Hepatic stellate cell (primary cell): ENCODE data around the gene GALNT12.

Experiments
- DNase-seq: peaks from one replicate; pipeline ENCODE4 v3.0.0; 2011; ENCODE audit warnings: low spot score

The GALNT12 gene

GRCh38 chr9:98860871-98861293, 53.4 kb downstream of the GALNT12 start:
- peak; percentile 93 for DNase-seq

DNA sequence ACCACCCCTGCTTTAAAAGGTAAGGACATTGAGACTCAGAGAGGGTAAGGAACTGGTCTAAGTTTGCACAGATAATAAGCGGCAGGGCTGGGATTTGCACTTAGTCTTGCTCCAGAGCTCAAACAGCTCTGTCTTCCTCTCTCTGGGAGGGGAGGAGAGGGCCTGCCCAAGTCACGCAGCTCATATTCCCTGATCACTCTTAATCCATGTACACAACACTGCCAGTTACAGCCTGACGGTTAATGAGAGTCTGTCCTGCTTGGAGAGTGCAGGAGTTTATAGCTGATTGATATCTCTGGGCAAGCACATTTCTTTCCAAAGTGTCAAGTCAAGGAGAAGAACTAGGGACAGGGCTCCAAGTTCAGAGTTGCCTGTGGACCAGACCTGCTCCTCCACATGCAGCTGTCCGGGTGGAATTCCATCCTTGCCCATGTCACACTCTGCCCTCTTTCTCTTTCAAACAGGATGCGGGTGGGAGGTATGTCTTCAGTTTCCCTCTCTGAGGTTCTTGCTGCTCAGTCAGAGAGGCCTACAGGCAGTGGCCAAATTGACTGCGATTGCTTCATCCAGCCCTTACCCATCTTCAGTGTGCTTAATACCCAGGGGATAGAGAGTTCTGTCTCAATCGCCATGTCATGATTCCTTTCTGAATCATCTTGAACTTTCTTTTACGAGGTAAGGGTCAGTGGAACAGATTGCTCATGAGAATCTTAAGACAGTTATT, 54.5 kb downstream of the GALNT12 start:
- no peak for DNase-seq

- no peak for DNase-seq
Measured at GRCh38 chr9:98862936-98863335, 55.5 kb downstream of the GALNT12 start.

DNA sequence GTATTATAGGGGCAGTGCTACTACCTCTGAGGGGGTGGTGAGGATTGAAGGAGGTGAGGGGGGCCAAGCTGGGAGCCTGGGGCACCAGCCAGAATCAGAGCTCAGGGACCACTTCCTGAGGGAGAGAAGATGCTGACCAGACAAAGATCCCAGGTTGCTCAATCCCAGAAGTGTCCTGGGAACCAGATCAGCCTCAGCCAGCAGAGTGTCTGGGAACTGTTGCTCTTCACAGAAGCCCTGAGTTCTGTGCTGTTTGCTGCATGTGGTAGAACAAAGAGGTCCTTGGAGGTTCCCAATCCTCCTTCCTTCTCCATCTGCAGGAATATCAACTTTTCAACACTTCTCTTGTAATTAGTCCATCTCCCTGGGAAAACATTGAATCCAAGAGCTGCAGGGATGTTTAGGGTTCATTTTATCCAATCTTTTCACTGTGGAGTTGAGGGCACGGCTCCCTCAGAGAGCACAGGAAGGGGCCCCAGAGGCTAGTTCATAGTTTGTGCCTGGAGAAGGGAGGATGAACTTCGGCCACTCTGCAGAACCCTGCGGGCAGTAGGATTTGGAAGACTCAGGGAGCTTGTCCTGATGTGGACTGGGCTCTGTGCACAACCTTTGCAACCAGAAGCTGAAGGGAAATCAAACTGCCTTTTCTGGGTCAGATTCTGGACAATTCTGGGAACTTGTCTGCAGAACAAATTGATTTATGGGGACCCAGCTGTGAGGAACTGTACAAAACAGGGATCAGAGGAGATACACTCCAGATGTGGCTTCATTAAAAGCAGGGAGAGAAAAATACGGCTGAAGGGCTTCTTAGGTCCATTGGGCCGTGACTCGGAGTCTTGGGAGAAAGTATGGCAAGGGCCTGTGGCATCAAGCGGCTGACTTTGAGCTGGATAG, 57.1 kb downstream of the GALNT12 start:
- DNase-seq = no peak

DNA sequence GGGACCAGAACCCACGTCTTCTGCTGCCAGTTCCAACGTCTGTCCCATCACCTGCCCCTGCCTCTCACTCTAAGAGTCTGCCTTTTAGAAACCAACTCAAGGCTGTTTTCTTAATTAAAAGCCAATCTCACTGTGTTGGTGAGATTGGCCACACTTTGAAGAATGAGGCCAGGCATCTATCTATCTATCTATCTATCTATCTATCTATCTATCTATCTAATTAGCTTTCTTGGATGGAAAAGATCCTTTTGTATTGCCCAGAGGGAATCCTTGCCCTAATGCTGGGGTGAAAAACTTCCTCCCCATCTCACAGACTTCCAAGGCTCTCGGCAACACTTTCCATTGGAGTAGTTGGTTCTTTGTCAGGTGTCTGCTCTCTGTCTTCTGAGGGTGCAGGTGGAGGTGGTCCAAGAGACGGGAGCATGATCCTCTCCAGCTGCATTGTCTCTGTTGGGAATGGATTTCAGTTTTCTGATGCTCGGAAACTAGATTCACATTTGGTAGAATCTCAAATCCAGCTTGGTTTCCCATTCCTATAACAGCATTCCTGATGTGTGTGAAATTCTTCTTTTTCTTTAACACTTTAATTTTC, 57.9 kb downstream of the GALNT12 start:
- no peak for DNase-seq

GRCh38 chr9:98866435-98867102, 59.1 kb downstream of the GALNT12 start:
- no peak for DNase-seq

DNA sequence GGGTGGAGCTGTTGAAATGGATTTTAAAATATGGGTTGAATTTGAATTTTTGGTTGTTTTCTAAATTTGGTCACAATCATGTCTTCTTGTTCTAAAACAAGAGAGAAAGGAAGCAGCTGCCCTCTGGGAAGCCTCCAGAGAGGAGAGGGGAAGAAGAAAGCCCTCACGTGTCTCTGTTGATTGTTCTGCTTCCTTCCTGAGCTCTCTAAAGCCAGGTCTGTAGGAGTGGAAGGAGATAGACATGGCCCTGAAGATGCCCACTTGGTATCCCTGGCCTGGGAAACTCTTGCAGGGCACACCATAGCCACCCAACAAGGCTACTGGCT, 59.6 kb downstream of the GALNT12 start:
- DNase-seq = no peak

GRCh38 chr9:98867429-98868168, 60.1 kb downstream of the GALNT12 start:
- DNase-seq = peak; percentile 79

- no peak for DNase-seq
Measured at GRCh38 chr9:98869078-98869745, 61.7 kb downstream of the GALNT12 start.

DNA sequence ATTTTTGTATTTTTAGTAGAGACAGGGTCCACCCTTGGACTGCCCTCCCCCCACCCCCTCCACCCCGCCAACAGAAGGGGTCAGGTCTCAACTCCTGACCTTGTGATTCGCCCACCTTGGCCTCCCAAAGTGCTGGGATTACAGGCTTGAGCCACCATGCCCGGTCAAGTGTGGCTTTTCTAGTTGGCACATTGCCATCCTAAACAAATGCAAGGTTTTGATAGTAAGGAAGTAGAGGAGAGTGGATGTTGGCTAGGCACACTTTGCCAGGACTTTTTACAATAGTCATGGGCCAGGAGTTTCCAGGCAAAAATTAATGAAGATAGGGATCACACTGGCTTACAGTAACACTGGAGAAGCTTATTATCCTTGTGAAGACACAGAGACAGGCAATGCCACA, 62.4 kb downstream of the GALNT12 start:
- no peak for DNase-seq

GRCh38 chr9:98870782-98871557, 63.5 kb downstream of the GALNT12 start:
- DNase-seq = no peak

GRCh38 chr9:98871558-98872065, 64.1 kb downstream of the GALNT12 start:
- DNase-seq = no peak

GRCh38 chr9:98873526-98873925, 66.1 kb downstream of the GALNT12 start:
- no peak for DNase-seq

- no peak for DNase-seq
Measured at GRCh38 chr9:98873951-98874371, 66.5 kb downstream of the GALNT12 start.

- no peak for DNase-seq
Measured at GRCh38 chr9:98874721-98875255, 67.3 kb downstream of the GALNT12 start.

DNA sequence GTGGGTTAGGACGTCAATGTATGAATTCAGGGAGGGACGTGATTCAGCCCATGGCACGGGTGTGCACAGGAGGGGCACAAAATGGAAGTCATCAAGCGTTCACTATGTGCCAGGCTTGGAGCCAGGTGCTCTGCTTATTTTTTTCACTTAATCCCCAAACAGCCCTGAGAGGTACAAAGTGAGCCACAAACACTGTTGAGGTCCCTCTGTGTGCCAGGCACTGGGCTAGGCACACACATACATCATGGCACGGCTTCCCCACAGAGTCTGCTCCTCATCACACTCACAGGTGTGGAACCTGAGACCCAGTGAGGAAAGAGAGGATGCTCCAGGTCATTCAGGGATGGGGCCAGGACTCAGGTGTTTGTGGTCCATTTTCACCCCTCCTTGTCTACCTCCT, 68.1 kb downstream of the GALNT12 start:
- DNase-seq = no peak

GRCh38 chr9:98877311-98877710, 69.8 kb downstream of the GALNT12 start:
- no peak for DNase-seq

DNA sequence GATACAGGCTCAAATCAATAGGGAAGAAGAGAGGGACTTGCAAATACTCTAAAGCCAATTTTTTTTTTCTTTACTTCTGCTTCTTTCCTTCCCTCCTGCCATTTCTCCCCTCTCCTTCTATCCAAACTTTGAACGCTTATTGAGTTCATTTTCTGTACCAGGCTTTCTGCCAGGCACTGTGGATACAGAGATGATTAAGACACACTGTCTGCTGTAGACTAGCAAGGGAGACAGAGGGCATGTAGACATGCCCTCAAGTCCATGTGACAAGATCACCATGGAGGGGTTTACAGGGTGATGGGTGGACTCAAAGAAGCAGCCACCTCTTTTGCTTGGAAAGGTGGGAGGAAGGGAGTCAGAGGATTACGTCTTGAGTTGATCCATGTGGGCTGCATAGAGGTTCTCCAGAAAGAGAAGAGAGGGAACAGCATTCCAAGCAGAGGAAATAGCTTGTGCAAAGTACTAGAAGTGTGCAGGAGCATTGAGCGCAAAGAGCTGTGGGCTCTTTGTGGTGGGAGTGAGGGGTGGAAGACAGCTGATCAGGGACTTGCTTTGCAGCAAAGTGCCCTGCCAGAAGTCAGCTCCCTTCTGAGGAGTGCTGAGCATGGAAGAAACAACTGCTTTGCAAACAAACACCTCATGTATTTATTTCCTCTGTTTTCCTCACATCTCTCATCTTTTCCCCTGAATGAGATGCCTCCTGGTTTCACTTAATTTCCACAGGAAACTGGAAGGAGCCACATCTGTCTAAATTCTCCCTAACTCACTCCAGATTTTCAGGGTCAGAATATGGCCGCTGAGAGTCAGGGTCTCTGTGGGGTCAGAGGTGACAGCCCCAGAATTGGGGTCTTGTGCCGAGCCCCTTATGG, 71.9 kb downstream of the GALNT12 start:
- no peak for DNase-seq

DNA sequence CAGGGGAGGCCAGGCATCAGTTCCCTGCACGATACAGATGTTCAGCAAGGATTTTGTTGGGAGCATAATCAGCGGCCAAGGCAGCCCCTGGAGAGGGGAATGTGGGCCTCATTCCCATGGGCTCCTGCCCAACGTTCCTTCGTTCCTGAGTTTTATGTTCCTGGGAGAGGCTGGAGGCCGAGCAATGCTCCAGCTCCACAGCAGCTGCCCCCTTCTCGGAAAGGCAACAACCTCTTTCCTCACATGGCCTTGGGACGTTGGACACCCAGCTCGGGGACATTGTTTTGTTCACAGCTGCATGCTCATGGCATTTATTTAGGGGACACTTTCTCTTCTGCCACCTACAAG, 72.5 kb downstream of the GALNT12 start:
- no peak for DNase-seq
